ENCODE data around the gene TNFAIP8.
A peak's percentile ranks its signal among the peaks of the same experiment; 100 is the strongest.

Gene TNFAIP8

DNA sequence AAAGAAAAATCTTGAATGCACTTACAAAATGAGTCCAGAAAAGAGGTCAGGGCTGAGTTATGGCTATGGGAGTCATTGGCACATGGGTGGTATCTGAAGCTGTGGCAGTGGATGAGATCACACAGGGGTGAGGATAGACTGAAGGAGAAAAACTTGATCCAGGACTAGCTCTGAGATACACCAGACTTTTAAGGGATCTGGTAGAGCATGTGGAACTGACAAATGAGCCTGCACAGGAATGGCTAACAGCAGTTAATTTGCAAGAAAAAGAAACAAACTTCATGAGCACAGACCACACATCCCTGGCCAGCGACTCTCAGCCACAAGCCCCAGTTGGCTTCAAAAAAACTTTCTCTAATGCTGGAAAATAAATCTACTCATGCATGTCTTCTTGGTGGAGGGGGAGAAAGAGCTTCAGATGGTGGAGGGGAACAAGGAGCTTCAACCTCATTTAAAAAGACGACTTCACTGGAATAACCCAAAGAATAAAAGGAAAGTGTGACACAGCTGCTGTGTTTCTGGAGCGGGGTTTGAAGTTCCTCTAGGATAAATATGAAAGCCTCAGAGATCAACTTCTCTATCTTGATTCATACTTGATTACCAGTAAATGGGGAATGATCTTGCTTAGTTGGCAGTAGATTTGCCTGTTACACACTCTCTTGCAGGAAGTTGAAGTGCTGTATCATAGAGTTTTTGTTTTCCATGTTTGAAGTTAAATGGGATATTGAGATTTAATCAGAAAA is 33.6 kb downstream of the TNFAIP8 start:
- TF ChIP-seq, protein P1, sequence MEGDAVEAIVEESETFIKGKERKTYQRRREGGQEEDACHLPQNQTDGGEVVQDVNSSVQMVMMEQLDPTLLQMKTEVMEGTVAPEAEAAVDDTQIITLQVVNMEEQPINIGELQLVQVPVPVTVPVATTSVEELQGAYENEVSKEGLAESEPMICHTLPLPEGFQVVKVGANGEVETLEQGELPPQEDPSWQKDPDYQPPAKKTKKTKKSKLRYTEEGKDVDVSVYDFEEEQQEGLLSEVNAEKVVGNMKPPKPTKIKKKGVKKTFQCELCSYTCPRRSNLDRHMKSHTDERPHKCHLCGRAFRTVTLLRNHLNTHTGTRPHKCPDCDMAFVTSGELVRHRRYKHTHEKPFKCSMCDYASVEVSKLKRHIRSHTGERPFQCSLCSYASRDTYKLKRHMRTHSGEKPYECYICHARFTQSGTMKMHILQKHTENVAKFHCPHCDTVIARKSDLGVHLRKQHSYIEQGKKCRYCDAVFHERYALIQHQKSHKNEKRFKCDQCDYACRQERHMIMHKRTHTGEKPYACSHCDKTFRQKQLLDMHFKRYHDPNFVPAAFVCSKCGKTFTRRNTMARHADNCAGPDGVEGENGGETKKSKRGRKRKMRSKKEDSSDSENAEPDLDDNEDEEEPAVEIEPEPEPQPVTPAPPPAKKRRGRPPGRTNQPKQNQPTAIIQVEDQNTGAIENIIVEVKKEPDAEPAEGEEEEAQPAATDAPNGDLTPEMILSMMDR (conservative IDR thresholded peaks at IDR 0.05; ENCODE audit: low read depth, low read length): no peak

DNA sequence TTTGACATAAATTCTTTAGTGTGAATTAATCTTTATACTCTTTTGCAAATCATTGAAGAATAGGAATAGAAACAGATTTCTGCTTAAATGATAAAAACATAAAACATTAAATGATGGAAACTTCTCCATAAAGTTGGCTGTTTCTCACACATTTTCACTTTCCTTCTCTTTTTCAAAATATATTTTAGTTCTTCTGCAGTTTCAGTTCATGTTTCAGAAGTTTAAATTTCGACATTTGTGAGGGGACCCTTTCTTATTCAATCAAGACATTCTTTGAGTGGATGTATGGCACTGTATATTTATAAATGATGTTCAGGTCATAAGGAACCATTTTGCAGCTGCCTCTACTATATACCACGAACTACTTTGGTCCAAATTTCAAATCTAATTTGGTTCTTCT is 34.6 kb downstream of the TNFAIP8 start:
- H3K4me3 ChIP-seq (ENCODE audit: low read depth, low read length): no peak overlapping the region
- TF ChIP-seq, protein P1 (conservative IDR thresholded peaks at IDR 0.05; ENCODE audit: low read depth, low read length): no peak
- DNase-seq (ENCODE audit: low read depth): no peak

More for the DNA sequence above, 33.6 kb downstream of the TNFAIP8 start:
- DNase-seq (ENCODE audit: low read depth): no peak
- H3K4me3 ChIP-seq (ENCODE audit: low read depth, low read length): no peak overlapping the region

DNA sequence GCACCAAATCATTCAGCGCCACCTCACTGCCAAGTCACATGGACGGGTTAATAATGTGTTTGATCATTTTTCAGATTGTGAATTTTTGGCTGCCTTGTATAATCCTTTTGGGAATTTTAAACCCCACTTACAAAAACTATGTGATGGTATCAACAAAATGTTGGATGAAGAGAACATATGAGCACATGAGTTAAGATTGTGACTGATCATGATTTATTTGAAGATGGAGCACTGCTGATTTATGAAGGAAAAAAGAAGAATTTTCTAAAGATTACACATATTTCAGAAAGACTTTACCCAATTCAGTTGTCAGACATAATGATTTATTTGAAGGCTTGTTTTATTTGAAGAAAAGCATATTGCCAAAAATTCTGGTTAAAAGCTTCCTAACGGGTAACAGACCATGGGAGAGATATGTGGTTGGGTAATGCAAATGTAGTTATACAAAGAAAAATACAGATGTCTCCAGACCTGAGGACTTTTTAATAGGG is 37.4 kb downstream of the TNFAIP8 start:
- H3K4me3 ChIP-seq (ENCODE audit: low read depth, low read length): no peak overlapping the region
- TF ChIP-seq, protein P1 (conservative IDR thresholded peaks at IDR 0.05; ENCODE audit: low read depth, low read length): no peak
- no peak for DNase-seq (ENCODE audit: low read depth)

DNA sequence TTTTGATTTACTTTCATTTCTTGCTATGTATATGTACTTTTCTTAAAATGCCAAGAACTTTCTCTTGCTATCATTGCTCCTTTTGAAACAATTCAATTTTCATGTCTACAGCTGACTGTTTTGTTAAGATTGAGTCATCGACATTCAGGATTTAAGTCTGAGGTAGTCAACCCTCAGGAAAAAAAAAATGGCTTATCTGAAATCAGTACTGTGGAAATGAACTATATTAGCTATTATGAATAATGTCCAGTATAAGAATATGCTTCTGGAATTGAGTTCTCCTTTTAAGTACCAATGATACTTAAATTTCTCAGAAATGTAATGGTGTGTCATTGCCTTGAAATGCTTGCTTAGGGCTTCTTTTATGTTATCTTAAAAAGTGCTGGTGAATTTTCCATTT is 37.9 kb downstream of the TNFAIP8 start:
- peak; percentile 65 for DNase-seq (ENCODE audit: low read depth)
- no peak overlapping the region for H3K4me3 ChIP-seq (ENCODE audit: low read depth, low read length)
- TF ChIP-seq, protein P1 (conservative IDR thresholded peaks at IDR 0.05; ENCODE audit: low read depth, low read length): no peak

DNA sequence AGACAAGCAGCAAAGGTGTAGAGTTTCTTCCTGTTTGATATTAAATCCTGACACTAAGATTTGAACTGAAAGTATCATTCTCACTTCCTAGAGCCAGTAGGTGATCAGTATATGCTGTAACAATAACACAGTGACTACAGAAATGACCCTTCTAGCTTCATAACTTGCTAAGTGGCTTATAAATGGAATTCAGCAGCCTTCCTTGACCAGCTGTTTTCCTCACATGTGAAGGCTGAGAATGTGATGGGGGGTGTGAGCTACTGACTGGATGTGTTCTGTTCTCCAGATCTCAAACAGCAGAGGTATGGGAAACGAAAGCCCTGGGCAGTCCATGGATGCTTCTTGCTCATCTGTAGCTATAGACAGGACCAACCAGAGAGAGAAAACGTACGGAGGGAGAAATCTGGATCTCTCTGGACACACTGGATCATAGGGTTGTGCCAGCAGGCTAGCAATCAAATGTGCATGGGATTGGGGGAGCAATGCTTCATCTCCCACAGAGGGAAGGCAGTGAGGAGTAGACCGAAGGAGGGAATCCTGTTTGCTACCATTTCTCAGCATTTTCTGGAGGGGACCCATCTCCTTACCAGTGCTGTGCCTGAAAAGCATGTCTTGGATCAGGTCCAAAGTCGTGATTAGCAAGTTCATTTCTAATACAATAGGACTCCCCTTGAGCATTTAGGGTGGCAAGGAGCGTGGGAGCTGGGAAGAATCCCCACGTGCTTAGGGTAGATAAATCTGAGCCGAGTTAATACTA is 39.4 kb downstream of the TNFAIP8 start:
- H3K4me3 ChIP-seq (ENCODE audit: low read depth, low read length): no peak overlapping the region
- TF ChIP-seq, protein P1 (conservative IDR thresholded peaks at IDR 0.05; ENCODE audit: low read depth, low read length): no peak
- peak; percentile 30 for DNase-seq (ENCODE audit: low read depth)

DNA sequence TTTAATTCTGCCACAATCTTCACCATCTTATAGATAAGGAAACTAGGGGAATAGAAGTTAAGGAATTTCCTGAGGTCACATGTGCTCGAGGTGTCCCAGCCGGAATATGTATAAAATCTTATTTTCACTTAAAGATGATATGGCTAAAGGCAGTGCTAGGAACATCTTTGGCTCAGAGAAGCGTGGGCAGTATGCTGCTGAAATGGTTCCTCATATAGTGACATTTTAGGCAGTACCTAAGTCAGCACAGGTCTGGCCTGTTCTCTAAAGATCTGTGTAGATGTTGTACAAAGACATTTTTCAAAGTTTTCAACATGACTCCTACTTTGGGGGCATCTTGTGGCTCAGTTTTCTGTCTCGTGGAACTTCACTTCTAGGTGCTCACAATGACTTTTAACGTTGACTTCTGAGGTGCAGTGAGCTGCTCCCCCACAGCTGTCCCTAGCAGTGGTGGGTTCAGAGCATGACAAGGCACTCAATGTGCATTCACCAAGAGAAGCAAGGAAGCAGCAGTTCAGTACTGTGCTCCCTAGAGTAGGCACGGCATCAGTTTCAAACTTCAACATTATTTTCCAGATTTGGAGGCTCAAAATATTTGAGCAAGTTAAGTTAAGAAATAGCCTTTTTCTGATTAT is 40.3 kb downstream of the TNFAIP8 start:
- DNase-seq (ENCODE audit: low read depth): no peak
- H3K4me3 ChIP-seq (ENCODE audit: low read depth, low read length): no peak overlapping the region
- TF ChIP-seq, protein P1 (conservative IDR thresholded peaks at IDR 0.05; ENCODE audit: low read depth, low read length): no peak

Data from choroid plexus epithelial cell (primary cell).